ENCODE measurements around the gene BMF. TPM values are rescaled to one million over a fixed set of nuclear protein-coding genes. Genes with fewer than 3 reads are reported as not detected.
"Not testable (repeated sequence)": the region's sequence is repeated elsewhere in the genome, so short reads cannot be mapped to it uniquely, and the experiment has no call there.

Gene BMF
- total RNA-seq, 1 experiment from 2014 or later = 12.1 TPM

DNA sequence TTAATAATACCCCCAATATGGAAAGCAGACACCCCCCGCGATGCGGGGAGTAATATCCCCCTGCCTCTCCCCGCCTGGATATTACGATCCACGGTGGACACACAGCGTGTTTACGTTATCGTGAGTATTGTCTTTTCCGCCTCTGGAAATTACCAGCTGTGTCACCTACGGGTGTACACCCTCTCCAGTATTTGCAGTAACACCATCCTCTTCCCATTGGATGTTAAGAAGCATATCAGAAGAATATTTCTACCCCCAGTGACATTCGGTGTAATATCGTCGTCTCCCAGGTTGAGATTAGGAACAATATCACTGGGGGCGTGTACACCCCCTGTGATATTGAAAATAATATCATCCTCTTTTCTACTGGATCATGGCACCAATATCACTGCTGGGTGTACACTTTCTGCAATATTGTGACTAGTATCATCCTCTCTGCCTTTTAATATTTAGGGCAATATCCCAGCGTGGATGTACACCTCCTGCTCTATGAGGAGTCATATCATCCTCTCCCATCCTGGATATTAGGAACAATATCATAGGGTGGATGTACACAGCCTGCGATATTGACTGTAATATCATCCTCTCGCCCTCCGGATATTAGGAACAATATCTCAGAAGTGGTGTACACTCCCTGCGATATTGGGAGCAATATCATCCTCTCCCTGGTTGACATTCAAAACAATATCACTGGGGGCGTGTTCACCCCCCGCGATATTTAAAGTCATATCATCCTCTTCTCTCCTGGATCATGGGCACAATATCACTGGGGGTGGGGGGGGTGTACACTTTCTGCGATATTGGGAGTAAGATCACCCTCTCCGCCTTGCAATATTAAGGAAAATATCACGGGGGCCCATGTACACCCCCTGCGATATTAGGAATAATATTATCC, 20.3 kb upstream of the BMF start:
- DNase-seq (ENCODE audit: low read depth) = no peak

DNA sequence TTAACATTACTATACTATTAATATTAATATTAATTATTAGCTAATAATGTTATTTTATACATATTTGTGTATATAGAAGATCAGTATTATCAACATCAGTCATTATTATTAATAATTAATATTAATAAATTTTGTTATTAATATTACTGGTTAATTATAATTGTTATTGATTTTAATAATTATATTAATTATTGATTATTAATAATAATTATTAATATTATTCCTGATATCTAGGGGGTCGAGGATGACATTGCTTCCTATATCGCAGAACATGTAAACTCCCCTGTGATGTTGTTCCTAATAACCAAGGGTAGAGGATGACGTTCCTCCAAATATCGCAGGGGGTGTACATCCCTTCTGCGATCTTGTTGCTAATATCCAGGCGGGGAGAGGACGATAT, 17.3 kb upstream of the BMF start:
- DNase-seq (ENCODE audit: low read depth) = no peak

DNA sequence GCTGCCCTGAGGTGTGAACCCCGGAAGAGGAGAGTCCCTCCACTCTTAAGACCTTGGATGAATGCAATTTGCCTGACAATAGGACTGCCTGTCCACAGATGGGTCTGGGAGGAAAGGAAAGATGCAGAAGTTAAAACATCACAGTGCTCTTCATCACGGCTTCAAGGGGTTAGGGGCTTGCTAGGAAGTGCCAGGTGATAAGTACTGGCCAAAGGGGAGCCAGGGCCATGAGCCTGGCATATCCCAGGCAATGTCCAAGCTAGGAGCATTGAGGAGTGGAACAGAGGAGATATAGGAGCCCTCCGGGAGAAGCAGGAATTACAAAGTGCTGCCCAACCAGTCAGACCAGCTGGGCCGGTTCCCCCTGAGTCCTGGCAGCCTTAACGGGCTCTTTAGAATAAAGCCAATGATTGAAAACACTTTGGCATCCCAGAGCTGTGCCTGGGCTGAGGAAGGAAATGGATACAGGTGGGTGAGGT, 16.2 kb upstream of the BMF start:
- not testable (repeated sequence) for DNase-seq (ENCODE audit: low read depth)

DNA sequence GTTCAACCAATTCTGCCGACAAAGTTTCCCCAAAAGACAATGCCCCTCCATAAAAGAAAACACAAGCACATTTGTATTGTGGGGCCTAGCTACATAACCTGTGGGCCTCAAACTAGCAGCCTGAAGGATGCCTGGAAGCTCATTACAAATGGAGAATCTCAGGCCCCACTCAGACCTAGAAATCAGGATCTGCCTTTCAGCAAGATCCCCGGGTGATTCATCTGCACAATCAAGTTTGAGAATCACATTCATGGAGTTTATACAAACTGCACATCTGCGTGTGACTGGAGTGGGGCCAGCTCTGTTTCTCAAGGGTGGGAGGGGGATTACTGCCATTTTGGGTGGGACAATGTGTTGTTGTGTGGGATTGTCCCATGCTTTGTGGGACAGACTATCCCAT, 15.7 kb upstream of the BMF start:
- not testable (repeated sequence) for DNase-seq (ENCODE audit: low read depth)

DNA sequence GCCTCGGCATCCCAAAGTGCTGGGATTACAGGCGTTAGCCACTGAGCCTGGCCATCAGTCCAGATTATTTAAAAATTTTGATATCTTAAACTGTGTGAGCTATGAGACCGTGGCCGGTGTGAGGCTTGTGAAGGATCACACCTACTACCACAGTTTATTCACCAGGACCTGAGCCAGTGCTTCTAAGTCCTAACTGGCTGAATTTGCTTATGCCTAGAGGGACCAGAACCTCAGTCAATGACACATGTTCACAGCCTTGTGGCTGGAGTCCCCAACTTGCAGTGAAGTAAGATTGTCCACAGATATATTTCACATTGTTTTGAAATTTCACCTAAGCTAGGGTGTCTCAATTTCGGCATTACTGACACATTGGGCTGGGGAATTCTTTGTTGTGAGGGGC, 15.2 kb upstream of the BMF start:
- not testable (repeated sequence) for DNase-seq (ENCODE audit: low read depth)

DNA sequence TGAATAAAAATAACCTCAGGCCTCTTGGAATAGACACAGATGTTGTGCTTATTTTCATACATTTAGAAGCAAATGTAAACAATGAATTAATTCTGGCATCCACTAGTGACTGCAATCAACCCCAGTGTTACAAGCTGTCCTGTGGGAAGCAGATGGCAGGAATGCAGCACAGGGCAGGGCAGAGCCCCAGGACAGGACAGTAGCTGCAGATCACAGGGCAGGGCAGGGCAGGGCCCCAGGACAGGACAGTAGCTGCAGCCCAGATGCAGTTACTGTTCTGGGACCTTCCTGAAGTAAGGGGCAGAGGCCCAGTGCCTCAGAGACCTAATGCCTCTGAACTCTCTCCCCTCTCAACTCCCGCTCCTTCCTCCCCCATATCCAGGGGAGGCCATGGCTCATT, 14.3 kb upstream of the BMF start:
- not testable (repeated sequence) for DNase-seq (ENCODE audit: low read depth)

DNA sequence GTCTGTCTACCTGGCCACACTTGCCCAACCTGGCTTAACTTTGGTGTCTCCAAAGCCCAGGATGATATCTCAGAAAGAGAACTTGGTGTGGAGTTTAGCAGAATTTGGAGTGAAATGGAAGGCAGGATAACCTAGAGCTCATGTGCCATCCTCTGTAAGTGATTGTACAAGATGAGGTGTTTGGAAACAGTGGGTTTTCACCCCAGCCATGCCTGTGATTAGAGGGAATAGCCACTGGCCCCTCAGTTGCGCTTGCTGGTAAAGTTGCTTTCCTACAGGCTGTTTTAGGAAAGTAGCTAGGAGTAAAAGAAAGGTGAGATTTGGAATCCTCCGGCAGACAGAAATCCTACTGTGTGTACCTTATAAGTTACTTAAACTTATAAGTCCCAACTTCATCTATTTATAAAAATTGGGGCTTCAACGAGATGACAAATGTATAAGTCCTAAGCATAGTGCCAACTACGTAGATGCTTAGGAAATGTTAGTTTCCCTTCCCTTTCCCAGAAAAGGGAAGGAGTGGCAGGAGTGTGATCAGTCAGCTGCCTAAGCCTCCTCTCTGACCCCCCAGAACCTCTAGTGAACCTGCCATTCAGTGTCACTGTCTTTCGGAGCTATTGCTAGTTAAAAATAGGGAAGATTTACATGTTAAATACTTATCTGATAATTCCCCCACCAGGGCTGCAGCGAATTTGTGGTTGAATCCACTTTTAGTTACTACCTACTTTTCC, 13.4 kb upstream of the BMF start:
- DNase-seq (ENCODE audit: low read depth) = no peak

DNA sequence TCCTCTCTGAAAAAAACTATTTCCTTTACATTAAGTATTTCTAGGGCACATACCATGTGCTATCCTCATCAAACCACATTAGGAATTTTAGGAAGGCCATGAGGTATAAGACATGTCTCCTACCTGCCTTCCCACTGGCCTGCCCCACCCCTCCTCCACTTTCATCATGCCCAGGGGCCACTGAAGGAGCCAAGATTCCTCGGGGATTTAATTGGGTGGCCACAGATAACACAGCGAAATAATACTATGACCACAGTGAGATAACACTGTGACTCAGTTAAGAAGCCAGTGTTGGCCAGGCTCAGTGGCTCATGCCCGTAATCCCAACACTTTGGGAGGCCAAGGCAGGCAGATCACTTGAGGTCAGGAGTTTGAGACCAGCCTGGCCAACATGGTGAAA, 9.8 kb upstream of the BMF start:
- DNase-seq (ENCODE audit: low read depth) = peak; percentile 73

DNA sequence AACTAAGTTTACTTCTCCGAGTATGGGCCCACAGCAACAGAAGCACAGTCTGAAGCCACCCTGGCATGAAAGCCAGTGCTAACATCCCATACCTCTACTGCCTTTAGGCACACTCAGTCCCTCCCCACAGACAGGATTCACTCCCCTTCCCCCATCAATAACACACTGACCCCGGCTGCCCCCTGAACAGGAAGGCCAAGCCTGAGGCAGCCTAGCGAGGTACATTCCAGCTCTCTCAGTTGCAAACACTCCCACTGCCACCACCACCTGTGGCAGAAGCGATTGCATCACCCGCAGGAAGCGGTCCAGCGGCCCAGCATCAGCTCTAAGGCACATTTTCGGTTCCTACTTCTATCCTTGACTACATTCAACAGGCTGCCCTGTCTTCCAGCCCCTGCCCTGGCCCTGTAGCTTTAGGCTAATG, 7.0 kb upstream of the BMF start:
- peak; percentile 59 for DNase-seq (ENCODE audit: low read depth)

DNA sequence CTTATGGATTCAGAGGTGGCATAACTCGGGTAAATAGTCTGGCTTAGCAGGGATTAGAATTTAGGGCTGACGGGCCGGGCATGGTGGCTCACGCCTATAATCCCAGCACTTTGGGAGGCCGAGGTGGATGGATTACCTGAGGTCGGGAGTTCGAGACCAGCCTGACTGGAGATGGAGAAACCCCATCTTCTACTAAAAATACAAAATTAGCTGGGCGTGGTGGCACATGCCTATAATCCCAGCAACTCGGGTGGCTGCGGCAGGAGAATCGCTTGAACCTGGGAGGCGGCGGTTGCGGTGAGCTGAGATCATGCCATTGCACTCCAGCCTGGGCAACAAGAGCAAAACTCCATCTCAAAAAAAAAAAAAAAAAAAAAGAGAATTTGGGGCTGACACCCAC, 6.4 kb upstream of the BMF start:
- DNase-seq (ENCODE audit: low read depth) = not testable (repeated sequence)

DNA sequence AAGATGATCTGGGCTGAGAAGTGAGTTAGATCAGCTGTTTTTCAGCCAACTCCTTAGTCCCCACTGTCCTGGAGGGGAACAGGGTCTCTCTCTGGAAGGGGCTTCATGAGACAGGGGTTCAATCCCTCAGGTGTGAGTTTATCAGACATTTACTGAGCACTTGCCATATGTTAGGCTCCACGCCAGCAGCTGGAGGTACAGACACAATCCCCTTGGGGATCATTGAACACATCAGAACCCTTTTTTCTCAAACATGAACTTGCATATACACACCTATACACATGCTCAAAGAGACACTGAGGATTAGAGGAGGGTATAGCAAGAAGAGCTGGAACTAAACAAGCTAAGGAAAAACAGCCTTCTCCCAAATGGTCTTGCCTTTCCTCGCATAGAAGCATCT, 5.5 kb upstream of the BMF start:
- DNase-seq (ENCODE audit: low read depth) = no peak

DNA sequence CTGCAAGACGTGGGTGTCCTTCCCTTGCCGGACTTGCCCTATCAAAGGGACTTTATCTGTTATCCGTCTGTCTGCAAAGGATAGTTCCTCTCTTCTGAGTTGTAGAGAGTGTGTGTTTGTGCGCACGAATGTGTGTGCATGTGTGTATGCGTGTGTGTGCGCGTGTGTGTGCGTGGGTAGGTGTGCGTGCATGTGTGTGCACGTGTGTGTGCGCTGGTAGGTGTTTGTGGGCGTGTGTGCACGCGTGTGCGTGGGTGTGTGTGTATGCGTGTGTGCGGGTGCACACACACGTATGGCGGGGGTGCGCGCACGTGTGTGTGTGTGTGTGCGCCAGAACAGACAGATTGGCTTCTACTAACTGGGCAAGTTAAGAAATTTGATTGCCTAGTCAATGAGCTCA, 4.1 kb upstream of the BMF start:
- no peak for DNase-seq (ENCODE audit: low read depth)

DNA sequence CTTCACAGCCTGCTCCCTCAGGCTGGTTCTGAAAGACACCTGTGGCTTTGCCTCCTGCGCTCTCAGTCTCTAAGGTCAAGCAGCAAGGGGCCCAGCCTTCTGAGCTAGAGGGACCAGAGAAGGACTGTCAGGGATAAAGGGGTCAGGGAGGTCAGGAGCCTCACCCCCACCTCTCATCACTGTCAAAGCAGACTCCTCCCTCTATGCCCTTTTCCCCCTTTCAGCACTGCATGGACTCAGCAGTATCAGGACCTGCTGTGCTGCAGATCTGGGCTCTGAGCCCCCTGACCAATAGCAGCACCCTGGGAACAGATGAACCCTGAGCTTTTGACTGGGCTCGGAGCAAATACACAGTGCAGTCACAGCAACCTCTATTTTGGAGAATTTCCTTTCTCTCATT, 3.2 kb upstream of the BMF start:
- no peak for DNase-seq (ENCODE audit: low read depth)

DNA sequence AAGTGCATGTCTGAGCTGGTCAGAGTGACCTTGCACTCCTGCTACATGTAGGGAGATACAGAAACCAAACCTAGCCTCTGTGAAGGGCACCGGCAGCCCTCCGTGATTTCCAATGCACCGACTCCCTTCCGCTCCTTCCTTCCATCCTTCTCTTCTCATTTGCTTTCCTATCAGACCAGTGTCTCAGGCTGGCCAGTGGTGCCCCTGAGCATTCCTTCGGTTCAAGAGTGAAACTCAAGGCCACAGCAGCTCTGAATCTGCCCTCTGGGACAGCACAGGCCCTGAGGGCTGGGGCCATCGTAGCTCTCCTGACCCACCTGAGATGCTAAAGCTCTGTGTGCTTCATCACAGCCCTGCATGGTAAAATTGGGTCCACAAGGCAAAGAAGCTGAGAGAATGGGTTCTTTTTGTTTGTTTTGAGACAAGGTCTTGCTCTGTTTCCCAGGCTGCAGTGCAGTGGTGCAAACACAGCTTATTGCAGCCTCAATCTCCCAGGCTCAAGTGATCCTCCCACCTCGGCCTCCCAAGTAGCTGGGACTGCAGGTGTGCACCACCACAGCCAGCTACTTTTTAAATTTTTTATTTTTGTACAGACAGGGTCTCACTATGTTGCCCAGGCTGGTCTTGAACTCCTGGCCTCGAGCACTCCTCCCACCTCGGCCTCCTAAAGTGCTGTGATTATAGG, 2.3 kb upstream of the BMF start:
- no peak for DNase-seq (ENCODE audit: low read depth)

DNA sequence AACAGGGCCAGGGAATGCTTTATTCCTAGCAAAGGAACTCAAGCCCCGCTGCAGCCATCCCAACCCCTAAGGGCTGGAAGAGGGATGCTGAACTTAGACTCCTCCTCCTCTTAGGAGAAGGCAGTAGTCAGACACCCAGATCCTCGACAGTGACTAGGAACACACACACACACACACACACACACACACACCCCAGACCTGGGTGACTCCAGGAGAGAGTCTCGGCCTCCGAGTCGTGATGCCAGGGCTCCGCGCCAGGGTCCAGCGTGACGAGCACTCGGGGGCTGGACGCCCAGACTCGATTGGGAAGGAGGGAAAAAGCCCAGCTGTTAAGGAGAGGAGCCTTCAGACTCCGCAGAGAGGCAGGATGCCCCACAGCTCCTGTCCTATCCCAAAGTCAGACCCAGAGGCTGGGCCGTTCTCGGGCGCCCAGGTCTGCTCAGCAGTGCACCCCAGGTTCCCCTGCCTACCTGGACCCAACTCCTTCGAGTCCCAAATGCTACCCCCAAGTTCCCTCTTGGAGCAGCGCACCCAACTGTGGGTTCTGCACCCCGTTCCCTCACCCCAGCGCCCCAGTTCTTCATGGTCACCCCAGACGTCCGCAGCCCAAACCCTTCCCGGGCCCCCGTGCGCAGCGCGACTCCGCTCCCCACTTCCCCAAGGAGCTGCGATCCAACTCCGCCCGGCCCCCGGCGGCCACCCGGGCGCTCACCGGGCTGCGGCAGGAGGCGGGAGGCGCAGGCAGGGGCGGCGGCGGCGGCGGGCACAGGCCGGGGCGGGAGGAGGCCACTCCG, 421 bp downstream of the BMF start:
- DNase-seq (ENCODE audit: low read depth) = peak; percentile 72

DNA sequence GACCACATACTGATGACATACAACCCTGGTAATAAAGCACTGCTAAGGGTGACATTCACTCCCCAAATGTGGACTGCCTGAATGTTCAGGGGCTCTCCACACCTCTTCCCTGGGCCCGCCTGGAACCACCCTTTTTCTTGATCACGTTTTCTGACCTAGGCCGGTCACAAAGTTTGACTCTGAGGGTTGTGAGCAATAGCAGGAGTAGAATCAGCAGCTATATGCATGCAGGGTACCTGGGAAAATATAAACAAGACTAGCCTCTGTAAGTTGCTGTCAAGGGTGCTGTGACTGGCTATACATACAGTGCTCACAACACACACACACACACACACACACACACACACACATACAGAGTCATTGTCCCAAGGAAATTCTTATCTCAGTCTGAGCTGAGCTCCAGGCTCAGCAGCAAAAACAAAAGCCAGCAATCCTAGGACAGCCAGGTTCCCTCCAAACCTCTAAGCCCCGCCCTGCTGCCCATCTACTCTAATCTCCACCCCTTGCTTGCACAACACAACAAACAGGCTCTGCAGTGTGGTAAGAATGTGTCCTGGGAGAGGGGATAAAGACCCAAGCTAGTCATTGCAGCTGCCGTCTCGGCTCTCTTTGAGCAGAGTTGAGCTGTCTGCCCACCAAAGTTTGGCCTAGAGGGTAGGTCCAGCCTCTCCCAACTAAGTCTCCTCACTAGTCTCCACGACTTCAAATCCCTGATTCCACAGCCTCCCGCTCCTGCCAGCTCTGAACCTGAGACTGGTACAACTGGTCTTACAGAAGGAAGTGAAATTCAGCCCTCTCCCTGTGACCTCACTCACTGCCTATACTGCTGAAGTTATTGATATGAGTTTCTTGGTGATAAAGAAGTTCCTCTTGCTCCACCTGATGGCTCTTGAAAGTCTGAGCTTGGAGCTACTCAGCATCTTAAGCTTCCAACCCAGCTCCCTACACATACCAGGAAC, 2.2 kb downstream of the BMF start:
- DNase-seq (ENCODE audit: low read depth) = peak; percentile 55

DNA sequence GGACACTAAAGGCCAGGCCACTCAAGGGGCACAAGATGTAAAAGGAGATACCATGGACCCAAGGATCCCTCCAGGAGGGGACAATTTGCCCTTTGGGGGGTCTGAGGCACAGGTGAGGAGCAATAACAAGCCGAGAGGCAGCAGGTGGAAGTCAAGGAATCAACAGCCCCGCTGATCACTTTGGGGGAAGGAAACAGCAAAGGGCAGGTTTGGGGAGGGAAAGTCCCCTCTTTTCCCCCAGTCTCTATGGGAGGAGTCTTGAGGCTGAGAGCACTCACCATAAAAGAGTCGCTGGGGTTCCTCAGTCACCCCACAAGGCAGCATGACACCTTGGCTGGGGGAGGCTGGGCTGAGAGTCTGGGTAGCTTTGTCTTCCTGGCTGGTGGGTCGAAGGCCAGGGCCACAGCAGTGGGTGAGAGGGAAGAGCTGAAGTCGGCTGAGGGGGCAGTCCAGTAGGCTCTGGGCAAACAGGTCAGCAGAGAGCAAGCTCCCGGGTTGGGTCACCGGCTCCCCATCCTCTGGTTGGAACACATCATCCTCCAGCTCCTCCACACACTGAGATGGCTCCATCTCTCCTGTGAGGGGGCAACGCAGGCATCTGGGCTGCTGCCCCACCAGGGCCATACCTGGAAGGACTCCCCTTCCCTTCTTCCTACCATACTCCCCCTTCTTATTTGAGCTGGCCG, 3.0 kb downstream of the BMF start:
- DNase-seq (ENCODE audit: low read depth) = no peak

DNA sequence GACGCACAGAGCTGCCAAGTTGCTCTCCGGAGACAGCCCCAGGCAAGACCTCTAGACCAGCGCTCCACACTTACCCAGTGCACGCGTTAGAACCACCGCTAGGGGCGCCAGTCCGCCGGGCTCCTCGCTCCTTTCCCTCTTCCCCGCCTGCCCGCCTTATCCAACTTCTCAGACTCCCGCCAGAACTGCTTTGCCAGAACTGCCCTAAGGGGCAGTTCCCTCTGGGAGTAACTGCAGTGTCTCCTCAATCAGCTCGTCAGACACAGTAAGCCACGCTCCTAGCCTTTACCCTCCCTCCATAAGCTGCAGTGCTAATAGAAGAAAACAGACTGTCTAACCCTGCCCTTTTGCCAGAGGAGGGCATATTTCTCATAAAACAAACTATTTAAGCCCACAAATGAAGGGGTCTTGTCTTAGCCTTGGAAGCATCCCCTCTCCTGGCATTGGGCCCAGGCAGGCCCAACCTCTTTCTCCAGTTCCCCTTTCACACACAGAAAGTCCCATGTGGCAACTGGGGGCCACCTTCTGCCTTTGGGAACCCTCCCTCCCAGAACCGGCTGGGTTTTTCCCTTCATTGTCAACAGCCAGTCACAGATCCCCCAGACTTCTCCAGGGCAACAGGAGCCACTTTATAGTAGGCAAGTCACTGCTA, 3.7 kb downstream of the BMF start:
- peak; percentile 95 for DNase-seq (ENCODE audit: low read depth)

DNA sequence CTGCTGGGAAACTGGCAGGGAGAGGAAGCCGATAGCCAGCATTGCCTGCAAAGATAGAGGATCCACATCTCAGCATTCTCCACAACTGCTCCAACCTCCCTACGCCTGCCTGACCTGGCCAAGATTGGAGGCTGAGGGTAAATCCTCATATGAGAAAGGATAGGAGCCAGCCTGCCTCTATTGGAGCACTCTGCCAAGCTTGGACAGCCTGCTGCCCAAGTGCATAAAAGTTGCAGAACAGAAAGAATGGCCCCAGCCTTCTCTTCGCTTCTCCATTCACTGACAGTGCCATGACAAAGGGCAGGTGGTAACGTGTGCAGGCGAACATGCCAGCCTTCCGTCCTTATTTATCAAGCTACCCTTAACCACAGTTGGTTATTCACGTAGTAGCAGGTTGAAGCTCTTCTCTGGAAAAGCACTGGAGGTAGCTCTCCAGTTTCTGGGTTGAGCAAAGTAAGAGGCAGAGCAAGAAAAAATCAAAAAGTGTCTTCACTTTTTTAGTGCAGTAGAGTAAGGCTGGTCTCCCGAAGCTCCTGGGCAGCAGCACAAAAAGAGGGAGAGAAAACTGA, 4.3 kb downstream of the BMF start:
- no peak for DNase-seq (ENCODE audit: low read depth)

Data from M059J (cell line).